GM23248 (cell line): ENCODE measurements around the gene CC2D1B. TPM values are rescaled to one million over a fixed set of nuclear protein-coding genes. Genes with fewer than 3 reads are reported as not detected.

Experiments
- DNase-seq: peaks from one replicate; pipeline ENCODE4 v3.0.0-alpha.2; 2015
- H2AFZ ChIP-seq: fragments of 200-600 bp; sonication (generic); 2 replicates; pipeline ENCODE4 v1.6.1; 2016; ENCODE audit warnings: antibody characterized with exemption
- H3F3A ChIP-seq: fragments of 200-600 bp; sonication (generic); 2 replicates; pipeline ENCODE4 v1.6.1; 2016; ENCODE audit warnings: mild to moderate bottlenecking, antibody characterized with exemption, mixed run types; ENCODE audit not compliant: insufficient read depth
- H3K27ac ChIP-seq: fragments of 200-600 bp; sonication (generic); 2 replicates; pipeline ENCODE4 v1.5.1; 2016; ENCODE audit warnings: mild to moderate bottlenecking
- H3K27me3 ChIP-seq: fragments of 200-600 bp; sonication (generic); replicated peaks from 2 replicates; pipeline ENCODE4 v1.6.1; 2016; ENCODE audit warnings: mild to moderate bottlenecking; ENCODE audit not compliant: insufficient read depth
- H3K36me3 ChIP-seq: fragments of 200-600 bp; sonication (generic); 2 replicates; pipeline ENCODE4 v1.6.1; 2016; ENCODE audit warnings: low read depth, mild to moderate bottlenecking
- H3K4me1 ChIP-seq: fragments of 200-600 bp; sonication (generic); 2 replicates; pipeline ENCODE4 v1.6.1; 2016; ENCODE audit warnings: mild to moderate bottlenecking; ENCODE audit not compliant: insufficient read depth
- H3K4me2 ChIP-seq: fragments of 200-600 bp; sonication (generic); one replicate; pipeline ENCODE4 v1.6.1; 2016; ENCODE audit warnings: mild to moderate bottlenecking; ENCODE audit not compliant: unreplicated experiment
- H3K4me3 ChIP-seq: fragments of 200-600 bp; sonication (generic); 2 replicates; pipeline ENCODE4 v1.5.1; 2016; ENCODE audit warnings: mild to moderate bottlenecking
- H3K79me2 ChIP-seq: fragments of 200-600 bp; sonication (generic); 2 replicates; pipeline ENCODE4 v1.6.1; 2016; ENCODE audit warnings: mild to moderate bottlenecking; ENCODE audit not compliant: insufficient read depth
- H3K9ac ChIP-seq: fragments of 200-600 bp; sonication (generic); 2 replicates; pipeline ENCODE4 v1.6.1; 2016; ENCODE audit warnings: mild to moderate bottlenecking
- H3K9me2 ChIP-seq: fragments of 200-600 bp; sonication (generic); 2 replicates; pipeline ENCODE4 v1.6.1; 2016; ENCODE audit warnings: mixed run types, mild to moderate bottlenecking, moderate library complexity; ENCODE audit not compliant: insufficient read depth
- H3K9me3 ChIP-seq: fragments of 200-600 bp; sonication (generic); one replicate; pipeline ENCODE4 v1.6.1; 2017; ENCODE audit warnings: low read depth
- H4K20me1 ChIP-seq: fragments of 200-600 bp; sonication (generic); 2 replicates; pipeline ENCODE4 v1.6.0; 2016; ENCODE audit not compliant: insufficient read depth
- EZH2 ChIP-seq: fragments of 200-600 bp; sonication (generic); IDR thresholded peaks from 2 replicates; pipeline ENCODE4 v1.6.1; 2018; ENCODE audit warnings: antibody characterized with exemption, mild to moderate bottlenecking; ENCODE audit not compliant: insufficient read depth, poor library complexity, severe bottlenecking
- EZH2phosphoT487 ChIP-seq: fragments of 200-600 bp; sonication (generic); IDR thresholded peaks from 2 replicates; pipeline ENCODE4 v1.6.1; 2018; ENCODE audit warnings: antibody characterized with exemption, moderate library complexity, mild to moderate bottlenecking, low read depth; ENCODE audit not compliant: insufficient read depth
- WGBS, 2 experiments: methylation state at CpG; one replicate each; pipeline ENCODE4 v1.1.6; 2015 to 2017; ENCODE audit warnings: low lambda C conversion rate in 2 of 2, low coverage in 1 of 2; ENCODE audit errors: missing lambda C conversion rate in 2 of 2; 5-methylcytosine and 5-hydroxymethylcytosine counted together
- in situ Hi-C: fragments of 300-500 bp; cut with MboI; formaldehyde crosslinking; loops from 2 replicates; pipeline ENCODE4 v1.15.0; 2020
- polyA plus RNA-seq: library from polyadenylated mRNA; unstranded; fragments of >200 nt; fragmentation: Nextera tagmentation; extraction: Ambion mirVana; gene quantifications from 2 replicates; pipeline ENCODE4 v1.2.1, GENCODE V29; 2016
- total RNA-seq: library from RNA; depleted of rRNA; stranded (reverse); fragments of >200 nt; shearing (Covaris generic); gene quantifications from 2 replicates; pipeline ENCODE4 v1.2.3, GENCODE V29; 2014

Gene CC2D1B
- total and polyA plus RNA-seq, 2 experiments from 2014 or later = 12.6 to 37.2 TPM

- H3K4me3 ChIP-seq = no peak overlapping the region
- H3K4me1 ChIP-seq = no peaks in the 10 kb centered on the region
- in situ Hi-C loops = no loop called here
- TF ChIP-seq EZH2phosphoT487 = no peak
- no peak for TF ChIP-seq EZH2
- H3K36me3 ChIP-seq = peaks cover 8% of the 10 kb centered on the region; the same call in 1 of the 2 replicates
- WGBS, 2 experiments = 92 to 94% methylated on average over 1 of the region's 1 CpG
- H3K27ac ChIP-seq = no peak overlapping the region
- no peak for DNase-seq
- no peaks in the 10 kb centered on the region for H4K20me1 ChIP-seq
- H3K79me2 ChIP-seq = no peaks in the 10 kb centered on the region
- H3K9me2 ChIP-seq = no peaks in the 10 kb centered on the region
- no peaks in the 10 kb centered on the region for H3F3A ChIP-seq
- no peak overlapping the region for H3K9ac ChIP-seq
- H3K4me2 ChIP-seq = no peak overlapping the region
- no peaks in the 10 kb centered on the region for H3K9me3 ChIP-seq
- no peak overlapping the region for H2AFZ ChIP-seq
- no peaks in the 10 kb centered on the region for H3K27me3 ChIP-seq
Observed at GRCh38 chr1:52332411-52332810, 33.6 kb downstream of the CC2D1B start.

- Histone ChIP-seq H3K9me2 (no peaks in the 10 kb centered on the region), H3K36me3 (no peaks in the 10 kb centered on the region), H2AFZ (no peak overlapping the region), H3K4me3 (no peak overlapping the region), H3K27me3 (no peaks in the 10 kb centered on the region), H3K4me1 (no peaks in the 10 kb centered on the region), H3K9ac (no peak overlapping the region), H3K9me3 (no peaks in the 10 kb centered on the region), H4K20me1 (no peaks in the 10 kb centered on the region), H3K4me2 (no peak overlapping the region), H3K27ac (no peak overlapping the region), H3F3A (no peaks in the 10 kb centered on the region), H3K79me2 (no peaks in the 10 kb centered on the region)
- TF ChIP-seq EZH2 = no peak
- no peak for TF ChIP-seq EZH2phosphoT487
- in situ Hi-C loops = no loop called here
- WGBS, 2 experiments = 88 to 93% methylated on average over 1 of the region's 1 CpG
- DNase-seq = no peak
Observed at GRCh38 chr1:52328615-52329014, 37.4 kb downstream of the CC2D1B start.

- in situ Hi-C loops = no loop called here
- no peak overlapping the region for H3K9ac ChIP-seq
- H3K4me2 ChIP-seq = no peak overlapping the region
- 67% methylated on average over 5 of the region's 5 CpGs for WGBS, 2 experiments
- DNase-seq = no peak
- H3K4me3 ChIP-seq = no peak overlapping the region
- H3K79me2 ChIP-seq = no peaks in the 10 kb centered on the region
- H3K9me2 ChIP-seq = no peaks in the 10 kb centered on the region
- no peaks in the 10 kb centered on the region for H4K20me1 ChIP-seq
- no peaks in the 10 kb centered on the region for H3K27me3 ChIP-seq
- no peaks in the 10 kb centered on the region for H3K36me3 ChIP-seq
- H2AFZ ChIP-seq = no peak overlapping the region
- no peaks in the 10 kb centered on the region for H3F3A ChIP-seq
- TF ChIP-seq EZH2phosphoT487 (no peak), EZH2 (no peak)
- H3K9me3 ChIP-seq = no peaks in the 10 kb centered on the region
- no peak overlapping the region for H3K27ac ChIP-seq
- no peaks in the 10 kb centered on the region for H3K4me1 ChIP-seq
Observed at GRCh38 chr1:52325786-52326185, 40.2 kb downstream of the CC2D1B start.

- 89 to 90% methylated on average over 8 of the region's 8 CpGs for WGBS, 2 experiments
- H3K9ac ChIP-seq = no peak overlapping the region
- in situ Hi-C loops = no loop called here
Observed at GRCh38 chr1:52323731-52324130, 42.3 kb downstream of the CC2D1B start.

GRCh38 chr1:52321061-52321460 is 44.9 kb downstream of the CC2D1B start:
- in situ Hi-C loops = no loop called here
- no peak overlapping the region for H2AFZ ChIP-seq
- no peak overlapping the region for H3K27ac ChIP-seq
- WGBS, 2 experiments = 98 to 100% methylated on average over 2 of the region's 2 CpGs
- H3F3A ChIP-seq = no peaks in the 10 kb centered on the region
- no peak overlapping the region for H3K4me2 ChIP-seq
- TF ChIP-seq EZH2phosphoT487 = no peak
- no peak for TF ChIP-seq EZH2
- no peaks in the 10 kb centered on the region for H3K9me3 ChIP-seq
- H3K27me3 ChIP-seq = no peaks in the 10 kb centered on the region
- no peaks in the 10 kb centered on the region for H3K79me2 ChIP-seq
- H3K4me1 ChIP-seq = no peaks in the 10 kb centered on the region
- no peaks in the 10 kb centered on the region for H3K9me2 ChIP-seq
- H3K4me3 ChIP-seq = no peak overlapping the region
- H4K20me1 ChIP-seq = no peaks in the 10 kb centered on the region
- no peaks in the 10 kb centered on the region for H3K36me3 ChIP-seq
- H3K9ac ChIP-seq = no peak overlapping the region
- DNase-seq = no peak

More at GRCh38 chr1:52323731-52324130, 42.3 kb downstream of the CC2D1B start:
- Histone ChIP-seq H4K20me1 (no peaks in the 10 kb centered on the region), H3K4me3 (no peak overlapping the region), H3K36me3 (no peaks in the 10 kb centered on the region), H2AFZ (no peak overlapping the region), H3K79me2 (no peaks in the 10 kb centered on the region), H3K27ac (no peak overlapping the region), H3K27me3 (no peaks in the 10 kb centered on the region), H3K9me2 (no peaks in the 10 kb centered on the region), H3K4me2 (no peak overlapping the region), H3K4me1 (no peaks in the 10 kb centered on the region), H3K9me3 (no peaks in the 10 kb centered on the region), H3F3A (no peaks in the 10 kb centered on the region)
- TF ChIP-seq EZH2 (no peak), EZH2phosphoT487 (no peak)
- DNase-seq = no peak
